Keratinocyte (primary cell): ENCODE data around the gene CPEB1.

Experiments used
- EZH2 ChIP-seq: IDR thresholded peaks from one replicate; pipeline ENCODE4 v1.6.1; 2012; ENCODE audit warnings: inconsistent platforms, mild to moderate bottlenecking, low read length, moderate library complexity
- TF ChIP-seq, protein P1 (sequence below), 3 experiments: IDR thresholded peaks in 1 of 3; conservative IDR thresholded peaks in 1 of 3; optimal IDR thresholded peaks in 1 of 3; 2 replicates in 2 of 3; 3 replicates in 1 of 3; pipeline versions ENCODE3 to v1.5.1; 2011; ENCODE audit warnings: low read length in 3 of 3, mild to moderate bottlenecking in 3 of 3, moderate library complexity in 2 of 3, control low read depth in 1 of 3, inconsistent platforms in 1 of 3; ENCODE audit not compliant: insufficient read depth in 2 of 3; ENCODE audit errors: extremely low read depth in 1 of 3

DNA sequence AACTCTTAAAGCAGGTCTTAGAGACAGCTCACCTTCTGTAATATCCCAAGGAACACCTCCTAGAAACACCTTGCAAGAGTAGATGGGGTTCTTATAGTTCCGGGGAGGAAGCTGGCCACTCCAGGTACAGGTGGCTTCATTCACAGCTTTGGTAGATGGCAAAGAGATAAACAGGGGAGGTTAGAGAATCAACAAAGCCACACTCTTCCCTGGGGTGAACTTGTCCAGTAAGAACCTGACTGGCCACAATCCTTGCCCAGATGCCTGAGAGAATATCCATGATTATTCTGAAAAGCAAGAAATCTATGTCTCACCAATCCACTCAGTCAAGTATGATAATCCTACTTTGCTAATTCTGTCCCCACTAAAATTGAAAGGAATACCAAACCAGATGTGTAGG is 93.3 kb downstream of the CPEB1 start:
- TF ChIP-seq, protein P1, sequence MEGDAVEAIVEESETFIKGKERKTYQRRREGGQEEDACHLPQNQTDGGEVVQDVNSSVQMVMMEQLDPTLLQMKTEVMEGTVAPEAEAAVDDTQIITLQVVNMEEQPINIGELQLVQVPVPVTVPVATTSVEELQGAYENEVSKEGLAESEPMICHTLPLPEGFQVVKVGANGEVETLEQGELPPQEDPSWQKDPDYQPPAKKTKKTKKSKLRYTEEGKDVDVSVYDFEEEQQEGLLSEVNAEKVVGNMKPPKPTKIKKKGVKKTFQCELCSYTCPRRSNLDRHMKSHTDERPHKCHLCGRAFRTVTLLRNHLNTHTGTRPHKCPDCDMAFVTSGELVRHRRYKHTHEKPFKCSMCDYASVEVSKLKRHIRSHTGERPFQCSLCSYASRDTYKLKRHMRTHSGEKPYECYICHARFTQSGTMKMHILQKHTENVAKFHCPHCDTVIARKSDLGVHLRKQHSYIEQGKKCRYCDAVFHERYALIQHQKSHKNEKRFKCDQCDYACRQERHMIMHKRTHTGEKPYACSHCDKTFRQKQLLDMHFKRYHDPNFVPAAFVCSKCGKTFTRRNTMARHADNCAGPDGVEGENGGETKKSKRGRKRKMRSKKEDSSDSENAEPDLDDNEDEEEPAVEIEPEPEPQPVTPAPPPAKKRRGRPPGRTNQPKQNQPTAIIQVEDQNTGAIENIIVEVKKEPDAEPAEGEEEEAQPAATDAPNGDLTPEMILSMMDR (optimal IDR thresholded peaks at IDR 0.05 in 1 of 3, IDR thresholded peaks at IDR 0.05 in 1 of 3, conservative IDR thresholded peaks at IDR 0.05 in 1 of 3; ENCODE audit: extremely low read depth in 1 of 3, insufficient read depth in 2 of 3, low read length in 3 of 3): no peak
- TF ChIP-seq EZH2: no peak
